Fibroblast of lung (primary cell): ENCODE data around the gene CCDC97.

ENCODE experiments used
- EZH2 ChIP-seq: IDR thresholded peaks from 2 replicates; pipeline ENCODE4 v1.5.1; 2012; ENCODE audit warnings: low read length, control low read depth, mild to moderate bottlenecking; ENCODE audit errors: missing control alignments
- TF ChIP-seq, protein P1 (sequence below), 2 donors: IDR thresholded peaks in 1 of 2; conservative IDR thresholded peaks in 1 of 2; 1 replicate in 1 of 2; 2 replicates in 1 of 2; pipeline ENCODE4 v1.5.1; 2011 to 2012; ENCODE audit warnings: low read length in 2 of 2, control low read depth in 1 of 2, inconsistent platforms in 1 of 2, low read depth in 1 of 2, mild to moderate bottlenecking in 1 of 2

DNA sequence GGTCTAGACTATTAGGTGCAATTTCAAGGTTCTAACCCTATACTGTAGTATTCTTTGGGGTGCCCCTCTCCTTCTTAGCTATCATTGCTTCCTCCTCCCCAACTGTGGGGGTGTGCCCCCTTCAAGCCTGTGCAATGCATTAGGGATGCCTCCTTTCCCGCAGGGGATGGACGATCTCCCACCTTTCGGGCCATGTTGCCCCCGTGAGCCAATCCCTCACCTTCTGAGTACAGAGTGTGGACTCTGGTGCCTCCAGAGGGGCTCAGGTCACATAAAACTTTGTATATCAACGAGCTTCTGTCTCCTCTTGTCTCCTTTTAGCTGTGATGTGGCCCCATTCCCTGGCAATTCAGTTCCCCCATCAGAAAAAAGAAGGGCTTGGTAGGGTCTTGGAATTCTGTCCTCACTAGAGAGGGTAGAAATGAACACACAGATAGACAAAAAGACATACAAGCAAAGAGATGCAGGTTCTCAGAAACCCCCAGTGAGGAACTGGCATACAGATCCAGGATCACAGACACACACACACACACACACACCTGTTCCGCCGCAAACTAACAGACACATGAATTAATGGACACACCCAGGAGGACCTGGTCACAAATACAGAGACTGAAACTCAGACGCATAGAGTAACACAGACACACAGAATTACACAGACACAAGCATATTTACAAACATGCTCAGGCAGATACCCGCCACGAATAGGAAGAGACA, 48.3 kb upstream of the CCDC97 start:
- TF ChIP-seq, protein P1, sequence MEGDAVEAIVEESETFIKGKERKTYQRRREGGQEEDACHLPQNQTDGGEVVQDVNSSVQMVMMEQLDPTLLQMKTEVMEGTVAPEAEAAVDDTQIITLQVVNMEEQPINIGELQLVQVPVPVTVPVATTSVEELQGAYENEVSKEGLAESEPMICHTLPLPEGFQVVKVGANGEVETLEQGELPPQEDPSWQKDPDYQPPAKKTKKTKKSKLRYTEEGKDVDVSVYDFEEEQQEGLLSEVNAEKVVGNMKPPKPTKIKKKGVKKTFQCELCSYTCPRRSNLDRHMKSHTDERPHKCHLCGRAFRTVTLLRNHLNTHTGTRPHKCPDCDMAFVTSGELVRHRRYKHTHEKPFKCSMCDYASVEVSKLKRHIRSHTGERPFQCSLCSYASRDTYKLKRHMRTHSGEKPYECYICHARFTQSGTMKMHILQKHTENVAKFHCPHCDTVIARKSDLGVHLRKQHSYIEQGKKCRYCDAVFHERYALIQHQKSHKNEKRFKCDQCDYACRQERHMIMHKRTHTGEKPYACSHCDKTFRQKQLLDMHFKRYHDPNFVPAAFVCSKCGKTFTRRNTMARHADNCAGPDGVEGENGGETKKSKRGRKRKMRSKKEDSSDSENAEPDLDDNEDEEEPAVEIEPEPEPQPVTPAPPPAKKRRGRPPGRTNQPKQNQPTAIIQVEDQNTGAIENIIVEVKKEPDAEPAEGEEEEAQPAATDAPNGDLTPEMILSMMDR (conservative IDR thresholded peaks at IDR 0.05 in 1 of 2, IDR thresholded peaks at IDR 0.05 in 1 of 2; ENCODE audit: low read depth in 1 of 2, low read length in 2 of 2), result no peak
- TF ChIP-seq EZH2, result no peak
